GM12872 (cell line): Measurements from ENCODE around the gene MAP4K3.

ENCODE experiments used
- TF ChIP-seq, protein P1 (sequence below): IDR thresholded peaks from 3 replicates; pipeline ENCODE4 v1.5.1; 2011; ENCODE audit warnings: low read depth, mild to moderate bottlenecking, low read length, moderate library complexity; ENCODE audit not compliant: insufficient read depth

MAP4K3 gene

DNA sequence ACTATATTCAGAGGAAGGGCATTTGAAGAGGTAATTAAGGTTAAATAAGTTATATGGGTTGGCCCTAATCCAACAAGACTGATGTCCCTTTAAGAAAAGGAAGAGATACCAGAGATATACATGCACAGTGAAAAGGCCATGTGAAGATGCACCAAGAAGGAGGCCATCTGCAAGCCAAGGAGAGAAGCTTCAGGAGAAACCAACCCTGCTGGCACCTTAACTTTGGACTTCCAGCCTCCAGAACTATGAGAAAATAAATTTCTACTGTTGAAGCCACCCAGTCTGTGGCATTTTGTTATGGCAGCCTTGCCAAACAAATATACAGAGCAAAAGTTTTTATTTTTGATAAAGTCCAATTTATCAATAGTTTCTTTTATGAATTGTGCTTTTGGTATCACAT is 51.0 kb downstream of the MAP4K3 start:
- TF ChIP-seq, protein P1, sequence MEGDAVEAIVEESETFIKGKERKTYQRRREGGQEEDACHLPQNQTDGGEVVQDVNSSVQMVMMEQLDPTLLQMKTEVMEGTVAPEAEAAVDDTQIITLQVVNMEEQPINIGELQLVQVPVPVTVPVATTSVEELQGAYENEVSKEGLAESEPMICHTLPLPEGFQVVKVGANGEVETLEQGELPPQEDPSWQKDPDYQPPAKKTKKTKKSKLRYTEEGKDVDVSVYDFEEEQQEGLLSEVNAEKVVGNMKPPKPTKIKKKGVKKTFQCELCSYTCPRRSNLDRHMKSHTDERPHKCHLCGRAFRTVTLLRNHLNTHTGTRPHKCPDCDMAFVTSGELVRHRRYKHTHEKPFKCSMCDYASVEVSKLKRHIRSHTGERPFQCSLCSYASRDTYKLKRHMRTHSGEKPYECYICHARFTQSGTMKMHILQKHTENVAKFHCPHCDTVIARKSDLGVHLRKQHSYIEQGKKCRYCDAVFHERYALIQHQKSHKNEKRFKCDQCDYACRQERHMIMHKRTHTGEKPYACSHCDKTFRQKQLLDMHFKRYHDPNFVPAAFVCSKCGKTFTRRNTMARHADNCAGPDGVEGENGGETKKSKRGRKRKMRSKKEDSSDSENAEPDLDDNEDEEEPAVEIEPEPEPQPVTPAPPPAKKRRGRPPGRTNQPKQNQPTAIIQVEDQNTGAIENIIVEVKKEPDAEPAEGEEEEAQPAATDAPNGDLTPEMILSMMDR: no peak

DNA sequence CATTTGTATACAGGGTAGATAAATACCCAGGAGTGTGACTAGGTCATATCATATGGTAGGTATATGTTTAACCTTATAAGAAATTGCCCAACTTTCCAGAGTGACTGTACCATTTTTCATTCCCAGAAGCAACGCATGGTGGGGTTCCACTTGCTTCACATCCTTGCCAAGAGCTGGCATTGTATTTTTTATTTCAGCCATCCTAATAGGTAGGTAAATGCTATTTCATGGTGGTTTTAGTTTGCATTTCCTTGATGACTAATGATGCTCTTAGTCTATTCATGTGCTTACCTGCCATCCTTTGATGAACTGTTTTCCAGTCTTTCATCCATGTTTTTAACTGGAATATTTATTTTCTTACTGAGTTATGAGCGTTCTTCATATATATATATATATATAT is 51.9 kb downstream of the MAP4K3 start:
- TF ChIP-seq, protein P1: no peak

DNA sequence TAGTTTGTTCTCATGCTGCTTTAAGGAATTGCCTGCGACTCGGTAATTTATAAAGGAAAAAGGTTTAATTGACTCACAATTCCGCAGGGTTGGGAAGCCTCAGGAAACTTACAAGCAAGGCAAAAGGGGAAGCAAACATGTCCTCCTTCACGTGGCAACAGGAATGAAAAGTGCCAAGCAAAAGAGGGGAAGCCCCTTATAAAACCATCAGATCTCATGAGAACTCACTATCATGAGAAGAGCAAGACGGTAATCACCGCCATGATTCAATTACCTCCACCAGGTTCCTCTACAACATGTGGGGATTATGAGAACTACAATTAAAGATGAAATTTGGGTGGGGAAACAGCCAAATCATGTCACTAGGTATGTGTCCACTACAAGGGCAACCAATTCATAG is 53.9 kb downstream of the MAP4K3 start:
- TF ChIP-seq, protein P1: no peak

GRCh38 chr2:39381653-39382052 is 55.4 kb downstream of the MAP4K3 start:
- TF ChIP-seq, protein P1: no peak

DNA sequence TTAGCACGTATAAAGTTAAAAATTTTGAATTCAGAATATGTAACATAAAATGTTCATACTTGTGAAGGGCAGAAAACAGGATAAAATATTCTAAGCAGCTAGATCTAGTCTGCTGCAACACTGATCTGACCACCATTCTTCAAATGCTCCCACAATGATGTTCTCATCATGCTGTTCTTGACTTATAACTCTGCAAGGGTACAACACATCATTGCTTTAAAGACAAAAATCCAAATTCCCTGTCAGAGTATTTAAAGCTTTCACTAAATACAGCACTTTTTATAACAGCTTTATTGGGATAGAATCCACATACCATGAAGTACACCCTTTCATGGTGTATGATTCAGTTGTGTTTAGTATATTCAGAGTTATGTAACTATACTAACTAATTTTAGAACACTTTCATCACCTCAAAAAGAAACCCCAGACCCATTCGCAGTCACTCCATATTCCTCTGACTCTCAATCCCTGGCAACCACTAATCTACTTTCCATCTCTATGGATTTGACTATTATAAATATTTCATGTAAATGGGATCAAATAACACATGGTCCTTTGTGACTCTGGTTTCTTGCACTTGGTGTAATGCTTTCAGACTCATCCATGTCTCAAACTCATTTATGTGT is 56.4 kb downstream of the MAP4K3 start:
- TF ChIP-seq, protein P1: no peak

- TF ChIP-seq, protein P1: peak; percentile 60; the same call in 2 of the 3 replicates
These were observed 57.2 kb downstream of the MAP4K3 start for GRCh38 chr2:39379643-39380524.

DNA sequence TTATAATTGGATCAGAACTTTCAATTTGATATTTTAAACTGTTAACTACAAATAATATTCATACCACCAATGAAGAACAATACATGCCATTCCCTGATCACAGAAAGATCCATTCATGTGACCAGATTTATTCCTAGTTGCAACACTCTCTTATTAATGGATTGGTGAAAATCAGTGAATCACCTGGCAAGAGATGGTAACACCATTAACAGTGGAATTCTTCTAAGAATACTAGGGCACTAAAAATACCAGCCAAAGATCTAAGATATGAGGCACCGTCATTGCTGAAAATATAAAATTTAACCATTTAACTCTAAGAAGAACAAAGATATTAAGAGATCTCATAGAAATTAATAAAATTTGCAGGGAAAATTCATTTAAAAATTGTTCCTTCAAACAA is 58.1 kb downstream of the MAP4K3 start:
- TF ChIP-seq, protein P1: no peak
